ENCODE data around the gene ZNF276. TPM values are rescaled to one million over a fixed set of nuclear protein-coding genes. Genes with fewer than 3 reads are reported as not detected.

Gene ZNF276
- total and polyA plus RNA-seq, 8 donors = 7.9 to 49.3 (median 11.2) TPM

DNA sequence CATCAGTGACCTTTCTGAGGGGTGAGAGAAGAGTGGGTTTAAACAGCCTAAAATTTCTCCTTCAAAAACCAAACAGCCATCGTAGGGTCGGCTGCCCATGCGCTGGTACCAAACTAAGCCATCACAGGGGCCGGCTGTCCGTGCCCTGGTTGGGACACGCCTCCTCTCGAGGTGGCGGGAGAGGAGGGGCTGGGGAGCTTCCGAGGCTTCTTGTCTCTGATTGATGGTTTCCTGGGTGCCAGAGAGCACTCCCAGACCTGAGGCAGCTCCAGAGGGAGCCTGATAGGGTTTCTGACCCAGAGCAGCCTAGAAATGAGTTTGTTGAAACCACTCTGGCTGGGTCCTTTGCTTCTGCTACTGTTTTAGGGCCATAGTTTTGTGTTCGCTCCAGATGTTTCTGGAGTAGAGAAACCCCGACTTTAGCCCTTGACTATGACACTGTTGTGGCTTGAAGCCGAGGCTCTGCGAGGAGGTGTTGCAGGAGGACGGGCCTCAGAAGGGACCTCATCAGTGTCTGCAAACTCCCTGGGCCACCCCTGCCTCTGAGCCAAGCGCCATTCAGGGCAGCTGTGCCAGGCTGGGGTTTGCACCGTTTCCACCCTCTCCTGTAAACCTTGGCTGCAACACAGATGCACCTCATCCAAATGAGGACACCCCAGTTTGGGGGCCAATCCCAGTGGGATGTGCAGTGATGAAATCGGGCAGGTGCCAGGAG lies 6.2 kb downstream of the ZNF276 start:
- H3K4me3 ChIP-seq = no peak overlapping the region
- FAIRE-seq (no peak), ATAC-seq (no peak), DNase-seq (no peak)
- intact Hi-C loops (cut with DNase I) = no loop called here
- TF ChIP-seq, protein P1, sequence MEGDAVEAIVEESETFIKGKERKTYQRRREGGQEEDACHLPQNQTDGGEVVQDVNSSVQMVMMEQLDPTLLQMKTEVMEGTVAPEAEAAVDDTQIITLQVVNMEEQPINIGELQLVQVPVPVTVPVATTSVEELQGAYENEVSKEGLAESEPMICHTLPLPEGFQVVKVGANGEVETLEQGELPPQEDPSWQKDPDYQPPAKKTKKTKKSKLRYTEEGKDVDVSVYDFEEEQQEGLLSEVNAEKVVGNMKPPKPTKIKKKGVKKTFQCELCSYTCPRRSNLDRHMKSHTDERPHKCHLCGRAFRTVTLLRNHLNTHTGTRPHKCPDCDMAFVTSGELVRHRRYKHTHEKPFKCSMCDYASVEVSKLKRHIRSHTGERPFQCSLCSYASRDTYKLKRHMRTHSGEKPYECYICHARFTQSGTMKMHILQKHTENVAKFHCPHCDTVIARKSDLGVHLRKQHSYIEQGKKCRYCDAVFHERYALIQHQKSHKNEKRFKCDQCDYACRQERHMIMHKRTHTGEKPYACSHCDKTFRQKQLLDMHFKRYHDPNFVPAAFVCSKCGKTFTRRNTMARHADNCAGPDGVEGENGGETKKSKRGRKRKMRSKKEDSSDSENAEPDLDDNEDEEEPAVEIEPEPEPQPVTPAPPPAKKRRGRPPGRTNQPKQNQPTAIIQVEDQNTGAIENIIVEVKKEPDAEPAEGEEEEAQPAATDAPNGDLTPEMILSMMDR (IDR thresholded peaks at IDR 0.05) = no peak
- H3K4me1 ChIP-seq = peaks cover 2 to 7% (median 3%) of the 10 kb centered on the region in 3 donors
- no peaks in the 10 kb centered on the region for H3K27me3 ChIP-seq
- H3K27ac ChIP-seq = no peak overlapping the region
- WGBS, 2 donors = 86 to 88% methylated on average over 17 of the region's 17 CpGs
- H3K36me3 ChIP-seq = peaks cover 3 to 34% (median 18%) of the 10 kb centered on the region in 3 donors
- no peaks in the 10 kb centered on the region for H3K9me3 ChIP-seq

DNA sequence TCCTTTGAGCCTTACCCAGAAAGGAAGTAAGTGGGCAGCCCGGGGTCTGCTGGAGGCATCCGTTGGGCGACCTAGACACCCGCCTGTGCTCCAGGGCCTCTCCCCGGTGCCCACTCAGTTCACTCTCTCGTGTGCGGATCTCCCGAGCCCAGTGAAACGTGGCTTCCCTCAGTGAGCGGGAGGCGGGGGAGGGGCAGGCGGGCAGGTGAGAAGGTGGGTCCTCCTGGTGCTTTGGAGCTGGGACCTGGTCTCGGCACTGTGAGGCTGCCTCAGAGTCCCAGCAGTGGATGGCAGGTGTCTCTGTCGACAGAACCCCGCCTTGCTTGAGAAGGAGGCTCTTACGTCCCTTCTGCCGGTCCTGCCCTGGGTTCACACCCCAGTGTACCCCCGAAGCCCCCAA lies 8.0 kb downstream of the ZNF276 start:
- no peaks in the 10 kb centered on the region for H3K4me1 ChIP-seq
- no peaks in the 10 kb centered on the region for H3K27me3 ChIP-seq
- no peak overlapping the region for H3K27ac ChIP-seq
- peaks cover 3 to 38% (median 30%) of the 10 kb centered on the region in 3 donors for H3K36me3 ChIP-seq
- H3K9me3 ChIP-seq = no peaks in the 10 kb centered on the region
- ATAC-seq (no peak), DNase-seq (no peak), FAIRE-seq (no peak)
- 91 to 95% methylated on average over 17 to 18 of the region's 18 CpGs for WGBS, 2 donors
- TF ChIP-seq, protein P1 (IDR thresholded peaks at IDR 0.05) = no peak
- intact Hi-C loops (cut with DNase I) = no loop called here
- no peak overlapping the region for H3K4me3 ChIP-seq

DNA sequence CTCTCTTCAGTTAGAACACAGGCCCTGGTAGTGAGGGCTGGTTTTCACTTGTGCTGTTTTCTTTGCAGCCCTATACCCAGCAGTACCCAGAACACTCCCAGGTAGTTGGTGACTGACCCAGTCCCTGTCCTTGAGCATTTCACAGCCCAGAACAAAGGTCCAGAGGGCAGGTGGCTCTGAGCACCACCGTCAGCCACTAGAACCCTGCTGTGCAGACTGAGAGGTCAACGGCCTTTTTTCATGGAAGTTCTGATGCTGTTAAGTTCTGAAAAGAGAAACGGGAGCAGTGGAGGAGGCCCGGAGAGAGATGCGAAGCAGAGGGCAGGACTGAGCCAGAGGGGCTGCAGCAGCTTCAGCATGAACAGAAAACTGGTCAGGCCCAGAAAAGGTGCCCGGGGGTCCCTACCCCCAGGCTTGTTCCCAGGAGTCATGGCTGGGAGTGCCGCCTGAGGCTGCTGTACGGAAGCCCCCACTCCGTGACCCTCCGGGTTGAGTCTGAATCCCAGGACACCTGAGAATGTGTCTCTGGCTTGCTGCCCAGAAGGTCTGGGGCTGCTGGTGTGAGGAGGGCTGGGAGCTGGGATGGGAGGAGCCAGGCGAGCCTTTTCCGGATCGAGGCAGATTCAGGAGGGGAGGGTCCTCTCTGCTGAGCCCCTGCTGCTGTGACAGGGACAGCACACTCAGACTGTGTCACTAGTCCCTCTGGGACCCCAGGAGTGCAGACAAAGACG lies 8.7 kb downstream of the ZNF276 start:
- DNase-seq = no peak
- no peak for FAIRE-seq
- no peak for ATAC-seq
- 80 to 84% methylated on average over 14 of the region's 14 CpGs for WGBS, 2 donors
- no peaks in the 10 kb centered on the region for H3K9me3 ChIP-seq
- no peaks in the 10 kb centered on the region for H3K4me1 ChIP-seq
- H3K27me3 ChIP-seq = no peaks in the 10 kb centered on the region
- intact Hi-C loops (cut with DNase I) = no loop called here
- H3K36me3 ChIP-seq = peaks cover 3 to 46% (median 30%) of the 10 kb centered on the region in 3 donors
- TF ChIP-seq, protein P1 (IDR thresholded peaks at IDR 0.05) = no peak
- no peak overlapping the region for H3K27ac ChIP-seq
- no peak overlapping the region for H3K4me3 ChIP-seq

DNA sequence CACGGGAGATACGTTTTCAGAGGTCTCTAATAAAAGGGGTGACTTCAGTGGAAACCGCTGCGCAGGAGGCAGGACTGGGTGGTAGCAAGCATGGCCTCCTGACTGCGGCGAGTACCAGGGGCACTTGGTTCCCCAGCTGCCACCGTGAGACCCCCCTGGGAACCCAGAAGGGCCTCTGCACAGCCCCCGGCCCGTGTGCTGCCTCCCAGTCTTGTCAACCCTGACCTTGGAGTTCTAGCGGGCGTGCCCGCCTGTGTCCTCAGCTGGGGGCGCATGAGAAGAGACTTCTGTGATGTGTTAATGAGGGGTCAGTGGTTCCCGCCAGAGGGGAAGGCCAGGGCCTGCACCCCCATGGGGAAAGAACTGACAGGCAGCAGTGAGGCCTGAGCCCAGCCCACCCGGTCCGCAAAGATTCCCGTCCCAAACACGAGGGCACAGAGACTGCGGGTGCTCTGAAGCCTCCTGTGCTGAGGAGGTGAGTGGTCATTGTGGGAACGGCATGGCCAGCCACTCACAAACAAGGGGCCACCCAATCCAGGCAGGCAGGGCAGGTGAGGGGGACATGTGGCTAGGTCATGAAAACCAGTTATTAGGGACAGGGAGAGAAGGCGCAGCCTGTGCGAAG lies 9.4 kb downstream of the ZNF276 start:
- Histone ChIP-seq H3K4me1 (no peaks in the 10 kb centered on the region), H3K4me3 (no peak overlapping the region), H3K27ac (no peak overlapping the region), H3K9me3 (no peaks in the 10 kb centered on the region), H3K27me3 (no peaks in the 10 kb centered on the region), H3K36me3 (peaks cover 3 to 52% (median 30%) of the 10 kb centered on the region in 3 donors)
- ATAC-seq = no peak
- intact Hi-C loops (cut with DNase I) = no loop called here
- 88 to 90% methylated on average over 21 of the region's 22 CpGs for WGBS, 2 donors
- TF ChIP-seq, protein P1 (IDR thresholded peaks at IDR 0.05) = no peak
- DNase-seq = no peak
- no peak for FAIRE-seq
